ENCODE data around the gene ABCG1. TPM values are rescaled to one million over a fixed set of nuclear protein-coding genes. Genes with fewer than 3 reads are reported as not detected.

Gene ABCG1
- total RNA-seq, 4 donors from 2014 or later: 16.1 to 25.9 (median 20.0) TPM

GRCh38 chr21:42221581-42222345 is 2.8 kb downstream of the ABCG1 start:
- Histone ChIP-seq H3K9me3 (no peaks in the 10 kb centered on the region), H3K4me1 (peaks cover 26 to 45% (median 37%) of the 10 kb centered on the region in 4 donors), H3K36me3 (peaks cover 0 to 15% (median 7%) of the 10 kb centered on the region in 4 donors), H3K27me3 (no peaks in the 10 kb centered on the region), H3K4me3 (peak overlapping the region in 1 of 4 donors; percentile 11), H3K27ac (replicated peaks in 1 of 4) (peak overlapping the region; percentile 69 to 85 (median 79))
- no peak for TF ChIP-seq POLR2A (IDR thresholded peaks at IDR 0.05; ENCODE audit: low read depth)
- peak; percentile 25 for TF ChIP-seq EP300 (IDR thresholded peaks at IDR 0.05)
- no peak for TF ChIP-seq CTCF (IDR thresholded peaks at IDR 0.05)
- TF ChIP-seq POLR2AphosphoS5 (IDR thresholded peaks at IDR 0.05): peak; percentile 66
- DNase-seq (ENCODE audit: extremely low spot score): no peak
- WGBS: 34% methylated on average over 13 of the region's 15 CpGs
- intact Hi-C loops (cut with DNase I): no loop called here

DNA sequence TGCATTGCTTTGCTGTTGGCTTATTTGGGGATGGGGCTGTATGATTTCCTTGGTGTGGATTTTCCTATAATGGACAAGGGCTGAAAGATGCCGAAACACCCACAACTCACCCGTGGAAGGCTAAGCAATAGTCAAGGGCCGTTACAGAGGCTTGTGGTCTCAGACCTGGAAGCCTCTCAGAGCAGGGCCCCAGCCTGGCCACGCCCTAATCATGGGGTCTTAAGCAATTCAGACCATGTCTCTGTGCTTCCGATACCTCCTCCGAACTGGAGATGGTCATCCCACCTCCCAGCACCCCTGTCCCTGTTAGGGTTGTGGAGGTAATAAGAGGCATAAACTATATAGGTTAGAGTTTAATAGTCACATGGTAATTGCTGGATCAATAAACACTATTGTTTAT is 3.4 kb downstream of the ABCG1 start:
- peak overlapping the region; percentile 69 to 85 (median 79) for H3K27ac ChIP-seq (replicated peaks in 1 of 4)
- WGBS: 89% methylated on average over 3 of the region's 6 CpGs

GRCh38 chr21:42222821-42223390 is 4.0 kb downstream of the ABCG1 start:
- no peak for DNase-seq (ENCODE audit: extremely low spot score)
- H3K9me3 ChIP-seq: no peaks in the 10 kb centered on the region
- no peak for TF ChIP-seq POLR2A (IDR thresholded peaks at IDR 0.05; ENCODE audit: low read depth)
- 96% methylated on average over 9 of the region's 9 CpGs for WGBS
- H3K27me3 ChIP-seq: no peaks in the 10 kb centered on the region
- intact Hi-C loops (cut with DNase I): no loop called here
- H3K4me1 ChIP-seq: peaks cover 34 to 53% (median 45%) of the 10 kb centered on the region in 4 donors
- no peak overlapping the region for H3K4me3 ChIP-seq
- peaks cover 0 to 18% (median 7%) of the 10 kb centered on the region in 4 donors for H3K36me3 ChIP-seq
- H3K27ac ChIP-seq (replicated peaks in 1 of 4): peak overlapping the region in 2 of 4 donors; percentile 80 to 85

More for the DNA sequence above, 3.4 kb downstream of the ABCG1 start:
- intact Hi-C loops (cut with DNase I): no loop called here
- Histone ChIP-seq H3K36me3 (peaks cover 0 to 18% (median 7%) of the 10 kb centered on the region in 4 donors), H3K4me1 (peaks cover 29 to 48% (median 40%) of the 10 kb centered on the region in 4 donors), H3K4me3 (no peak overlapping the region), H3K27me3 (no peaks in the 10 kb centered on the region), H3K9me3 (no peaks in the 10 kb centered on the region)
- TF ChIP-seq CTCF (IDR thresholded peaks at IDR 0.05): no peak
- TF ChIP-seq POLR2AphosphoS5 (IDR thresholded peaks at IDR 0.05): no peak
- TF ChIP-seq EP300 (IDR thresholded peaks at IDR 0.05): no peak
- TF ChIP-seq POLR2A (IDR thresholded peaks at IDR 0.05; ENCODE audit: low read depth): no peak
- DNase-seq (ENCODE audit: extremely low spot score): no peak

GRCh38 chr21:42223826-42224575 is 5.1 kb downstream of the ABCG1 start:
- Histone ChIP-seq H3K4me1 (peaks cover 40 to 56% (median 50%) of the 10 kb centered on the region in 4 donors), H3K27ac (replicated peaks in 1 of 4) (no peak overlapping the region), H3K4me3 (no peak overlapping the region), H3K9me3 (no peaks in the 10 kb centered on the region), H3K27me3 (no peaks in the 10 kb centered on the region), H3K36me3 (peaks cover 0 to 18% (median 7%) of the 10 kb centered on the region in 4 donors)
- intact Hi-C loops (cut with DNase I): no loop called here
- WGBS: 98% methylated on average over 13 of the region's 15 CpGs
- TF ChIP-seq POLR2A (IDR thresholded peaks at IDR 0.05; ENCODE audit: low read depth): no peak
- TF ChIP-seq CTCF (IDR thresholded peaks at IDR 0.05): no peak
- no peak for TF ChIP-seq POLR2AphosphoS5 (IDR thresholded peaks at IDR 0.05)
- TF ChIP-seq EP300 (IDR thresholded peaks at IDR 0.05): no peak
- DNase-seq (ENCODE audit: extremely low spot score): no peak

- intact Hi-C loops (cut with DNase I): no loop called here
- H3K9me3 ChIP-seq: no peaks in the 10 kb centered on the region
- WGBS: 96% methylated on average over 4 of the region's 4 CpGs
- peaks cover 0 to 18% (median 7%) of the 10 kb centered on the region in 4 donors for H3K36me3 ChIP-seq
- DNase-seq (ENCODE audit: extremely low spot score): no peak
- peaks cover 48 to 57% (median 53%) of the 10 kb centered on the region in 4 donors for H3K4me1 ChIP-seq
- no peak overlapping the region for H3K4me3 ChIP-seq
- no peak overlapping the region for H3K27ac ChIP-seq (replicated peaks in 1 of 4)
- H3K27me3 ChIP-seq: no peaks in the 10 kb centered on the region
- no peak for TF ChIP-seq POLR2A (IDR thresholded peaks at IDR 0.05; ENCODE audit: low read depth)
- TF ChIP-seq EP300 (IDR thresholded peaks at IDR 0.05): no peak
- TF ChIP-seq POLR2AphosphoS5 (IDR thresholded peaks at IDR 0.05): no peak
- no peak for TF ChIP-seq CTCF (IDR thresholded peaks at IDR 0.05)
Measured at GRCh38 chr21:42225042-42225441, 6.1 kb downstream of the ABCG1 start.

Measured in esophagus muscularis mucosa (tissue), 4 donors.